CD4-positive, alpha-beta T cell treated with Interleukin-12 subunit alpha and Interleukin-12 subunit beta, for 1 hour (primary cell): Measurements from ENCODE around the gene MPRIP.
A peak's percentile ranks its signal among the peaks of the same experiment; 100 is the strongest.

Source experiments
- DNase-seq: peaks from one replicate; pipeline ENCODE4 v3.0.0-alpha.2; 2020

MPRIP gene

GRCh38 chr17:17029938-17030337, 12.3 kb upstream of the MPRIP start:
- DNase-seq = no peak

GRCh38 chr17:17030515-17031211, 11.6 kb upstream of the MPRIP start:
- no peak for DNase-seq

GRCh38 chr17:17032131-17032692, 10.0 kb upstream of the MPRIP start:
- no peak for DNase-seq

- no peak for DNase-seq
Observed at GRCh38 chr17:17033466-17033865, 8.8 kb upstream of the MPRIP start.

GRCh38 chr17:17034026-17034425, 8.2 kb upstream of the MPRIP start:
- DNase-seq = no peak

GRCh38 chr17:17034496-17035075, 7.7 kb upstream of the MPRIP start:
- no peak for DNase-seq

GRCh38 chr17:17035490-17035889, 6.8 kb upstream of the MPRIP start:
- no peak for DNase-seq

- no peak for DNase-seq
Observed at GRCh38 chr17:17035920-17036523, 6.2 kb upstream of the MPRIP start.

- DNase-seq = no peak
Observed at GRCh38 chr17:17036524-17036998, 5.7 kb upstream of the MPRIP start.

- no peak for DNase-seq
Observed at GRCh38 chr17:17039911-17040310, 2.3 kb upstream of the MPRIP start.

GRCh38 chr17:17041018-17041521, 1.2 kb upstream of the MPRIP start:
- DNase-seq = no peak

GRCh38 chr17:17041571-17042383, 480 bp upstream of the MPRIP start:
- DNase-seq = peak; percentile 97

- DNase-seq = no peak
Observed at GRCh38 chr17:17042851-17043460, 699 bp downstream of the MPRIP start.

- DNase-seq = no peak
Observed at GRCh38 chr17:17043461-17044271, 1.4 kb downstream of the MPRIP start.

GRCh38 chr17:17044846-17045561, 2.7 kb downstream of the MPRIP start:
- DNase-seq = peak; percentile 20

- no peak for DNase-seq
Observed at GRCh38 chr17:17048106-17048505, 5.8 kb downstream of the MPRIP start.

- no peak for DNase-seq
Observed at GRCh38 chr17:17050346-17051345, 8.4 kb downstream of the MPRIP start.

GRCh38 chr17:17051380-17051779, 9.1 kb downstream of the MPRIP start:
- no peak for DNase-seq

- no peak for DNase-seq
Observed at GRCh38 chr17:17051791-17052461, 9.7 kb downstream of the MPRIP start.
